CD4-positive, alpha-beta T cell treated with Interleukin-17A for 4 hours (primary cell): ENCODE data around the gene RBM28.
"Not testable (repeated sequence)": the region's sequence is repeated elsewhere in the genome, so short reads cannot be mapped to it uniquely, and the experiment has no call there.

Experiments
- DNase-seq: peaks from one replicate; pipeline ENCODE4 v3.0.0-alpha.2; 2020; ENCODE audit warnings: mixed read lengths

Gene RBM28

DNA sequence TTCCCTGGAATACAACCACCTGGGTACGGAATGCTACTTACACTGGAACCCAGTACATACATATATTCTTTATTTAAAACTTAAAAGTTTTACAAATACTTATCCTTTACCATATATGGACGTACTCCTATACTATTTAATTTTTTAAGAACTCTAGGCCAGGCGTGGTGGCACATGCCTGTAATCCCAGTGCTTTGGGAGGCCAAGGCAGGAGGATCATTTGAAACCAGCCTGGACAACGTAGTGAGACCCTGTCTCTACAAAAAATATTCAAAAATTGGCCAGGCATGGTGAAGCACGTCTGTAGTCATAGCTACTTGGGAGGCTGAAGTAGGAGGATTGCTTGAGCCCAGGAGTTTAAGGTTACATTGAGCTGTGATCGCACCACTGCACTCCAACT lies 2.0 kb downstream of the RBM28 start:
- DNase-seq = no peak

DNA sequence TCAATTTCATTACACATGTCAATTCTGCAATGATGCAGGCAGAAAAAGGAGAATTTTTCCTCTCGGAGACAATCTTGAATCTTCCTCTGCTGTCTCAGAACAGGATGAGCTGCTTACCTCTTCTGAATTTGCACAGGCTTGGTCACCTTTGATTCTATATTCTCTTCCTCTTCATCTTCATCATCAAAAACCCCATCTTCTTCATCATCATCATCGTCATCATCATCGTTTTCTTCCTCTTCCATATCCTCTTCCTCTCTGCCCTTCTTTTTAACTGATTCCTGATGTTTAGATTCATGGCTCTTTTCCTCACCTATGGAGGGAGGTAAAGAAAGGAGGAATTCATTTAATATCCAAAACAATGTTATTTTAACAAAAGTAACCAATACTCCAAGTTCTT lies 8.0 kb downstream of the RBM28 start:
- no peak for DNase-seq

DNA sequence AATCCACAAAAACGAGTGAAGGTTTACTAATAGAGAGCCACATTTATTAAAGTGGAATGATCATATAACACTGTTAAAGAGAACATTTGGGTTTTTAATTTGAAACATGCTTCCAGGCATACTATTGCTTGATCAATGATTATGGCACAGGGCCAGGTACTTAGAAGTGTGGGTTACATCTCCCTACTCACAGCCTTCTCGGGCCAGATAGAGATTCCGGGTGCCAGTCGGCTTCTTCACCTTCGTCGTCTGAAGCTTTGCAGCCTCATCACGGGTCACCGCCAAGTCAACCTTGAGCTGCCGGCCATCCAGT lies 19.4 kb downstream of the RBM28 start:
- no peak for DNase-seq

GRCh38 chr7:128323459-128324367 lies 20.0 kb downstream of the RBM28 start:
- no peak for DNase-seq

DNA sequence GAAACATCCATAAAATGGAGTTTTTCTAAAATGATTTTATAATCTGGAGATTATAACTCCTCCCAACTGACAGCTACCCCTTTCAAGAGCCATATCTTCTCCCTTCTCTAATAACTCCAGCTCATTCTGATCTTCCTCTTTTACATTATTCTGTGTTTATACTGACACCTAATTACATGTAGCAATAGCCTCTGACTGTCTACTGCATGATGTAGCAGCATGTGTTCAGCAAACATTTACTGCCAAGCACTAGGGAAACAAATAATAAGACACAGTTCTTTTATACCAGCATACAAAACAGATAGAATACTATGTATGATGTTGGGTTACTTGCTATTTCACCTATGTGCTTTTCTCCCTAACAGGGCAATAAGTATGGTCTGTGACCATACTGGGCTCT lies 20.7 kb downstream of the RBM28 start:
- no peak for DNase-seq

DNA sequence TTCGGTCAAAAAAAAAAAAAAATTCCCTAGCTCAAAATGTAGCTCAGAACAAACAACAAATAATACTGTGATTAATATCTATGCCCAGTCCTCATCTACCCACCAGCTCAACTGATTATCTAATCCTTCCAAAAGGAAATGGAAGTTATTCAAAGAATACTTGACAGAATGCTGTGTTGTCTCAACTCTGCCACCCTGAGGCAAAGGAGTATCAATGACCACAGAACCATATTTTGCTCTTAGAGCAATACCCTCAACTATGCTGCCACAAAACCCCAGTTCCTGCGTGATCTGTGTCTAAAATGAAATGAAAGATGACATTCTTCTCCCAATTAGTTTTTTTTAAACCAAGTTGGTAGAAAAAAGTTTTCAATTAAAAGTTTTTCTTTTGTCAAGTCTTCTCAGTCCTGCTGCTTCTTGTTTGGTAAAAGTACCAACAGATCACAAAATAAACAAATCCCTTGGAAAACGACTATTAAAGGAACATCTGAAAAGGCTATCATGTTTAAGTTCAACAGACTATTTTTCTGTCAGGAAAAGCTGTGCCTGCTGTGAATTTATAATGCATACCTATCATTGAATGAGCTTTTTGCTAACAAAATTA lies 21.6 kb downstream of the RBM28 start:
- DNase-seq = peak; percentile 8

DNA sequence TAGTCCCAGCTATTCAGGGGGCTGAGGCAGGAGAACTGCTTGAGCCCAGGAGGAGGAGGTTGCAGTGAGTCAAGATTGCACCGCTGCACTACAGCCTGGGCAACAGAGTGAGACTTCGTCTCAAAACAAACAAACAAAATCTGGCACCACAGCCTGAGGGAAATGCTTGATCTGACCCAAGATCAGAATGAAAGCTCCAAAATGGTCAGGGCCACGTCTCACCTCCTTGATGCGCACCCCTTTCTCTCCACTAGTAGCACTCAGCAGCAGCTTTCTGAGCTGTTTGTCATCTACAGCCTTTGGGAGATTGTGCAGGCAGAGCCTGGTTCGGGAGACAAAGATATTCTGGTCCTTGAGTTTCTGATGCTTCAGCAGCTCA lies 22.7 kb downstream of the RBM28 start:
- DNase-seq = no peak

- DNase-seq = no peak
Observed at GRCh38 chr7:128318691-128319090, 25.0 kb downstream of the RBM28 start.

DNA sequence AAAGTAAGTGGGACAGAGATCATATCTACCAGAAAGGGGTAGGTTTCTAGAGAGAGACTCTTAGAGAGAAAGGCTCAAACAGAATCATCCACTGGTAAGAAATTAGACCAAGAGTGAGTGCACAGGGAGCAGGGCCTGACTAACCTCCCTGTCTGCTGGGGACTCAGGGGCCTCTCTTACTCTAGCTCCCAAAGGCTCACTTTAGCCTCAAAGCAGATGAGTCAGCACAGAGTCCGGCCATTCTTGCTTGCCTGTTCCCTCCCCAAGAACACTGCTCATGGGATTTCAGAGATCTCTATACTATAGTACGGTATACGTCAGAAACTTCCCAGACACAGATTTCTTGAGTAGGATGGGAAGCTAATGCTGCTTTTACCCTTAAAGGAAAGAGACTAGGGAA lies 32.7 kb downstream of the RBM28 start:
- no peak for DNase-seq

DNA sequence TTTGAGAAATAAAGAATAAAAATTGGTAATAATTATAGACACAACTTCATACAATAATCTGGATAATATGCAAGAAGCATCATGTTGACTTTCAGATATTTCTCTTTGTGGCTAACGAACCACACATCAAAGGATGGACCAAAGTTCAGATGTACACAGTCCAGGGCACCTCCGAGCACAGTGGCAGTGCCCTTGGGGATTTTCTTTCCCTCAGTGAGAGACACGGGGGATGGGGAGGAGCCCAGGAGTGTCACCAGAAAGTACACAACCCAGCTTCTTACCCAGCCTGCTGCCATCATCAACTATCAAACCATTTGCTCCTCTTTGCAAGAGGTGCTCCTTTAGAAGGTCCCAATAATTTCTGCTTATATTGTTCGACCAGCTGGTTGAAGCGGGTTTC lies 33.2 kb downstream of the RBM28 start:
- no peak for DNase-seq

GRCh38 chr7:128309976-128310375 lies 33.7 kb downstream of the RBM28 start:
- DNase-seq = no peak

DNA sequence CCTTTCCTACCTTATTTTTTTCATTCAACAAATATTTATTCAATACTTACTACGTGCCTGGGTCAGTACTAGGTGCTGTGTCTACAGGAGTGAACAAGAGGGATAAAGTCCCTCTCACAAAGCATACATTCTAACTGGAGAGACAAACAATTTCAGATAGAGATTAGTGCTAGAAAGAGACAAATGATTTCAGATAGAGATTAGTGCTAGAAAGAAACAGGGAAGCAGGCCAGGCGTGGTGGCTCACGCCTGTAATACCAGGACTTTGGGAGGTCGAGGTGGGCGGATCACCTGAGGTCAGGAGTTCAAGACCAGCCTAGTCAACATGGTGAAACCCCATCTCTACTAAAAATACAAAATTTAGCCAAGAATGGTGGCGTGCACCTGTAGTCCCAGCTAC lies 34.6 kb downstream of the RBM28 start:
- DNase-seq = no peak

DNA sequence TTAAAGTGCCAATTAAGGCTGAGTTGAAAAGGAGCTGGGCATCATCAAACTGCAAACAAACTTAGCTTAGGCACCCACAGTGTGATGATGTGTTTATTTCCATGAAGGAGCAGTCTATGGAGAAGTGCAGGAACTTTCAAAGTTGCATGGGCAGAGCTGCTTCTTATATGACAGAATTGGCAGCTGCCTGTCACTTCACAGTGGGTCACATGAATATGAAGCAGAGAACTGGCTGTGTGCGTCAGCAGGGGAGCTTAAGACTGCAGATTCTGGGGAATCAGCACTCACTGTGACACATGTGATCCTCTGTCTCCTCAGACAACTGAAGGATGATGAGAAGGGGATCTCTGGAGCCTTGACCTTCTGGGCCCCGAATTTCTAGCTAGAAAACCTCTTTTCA lies 36.6 kb downstream of the RBM28 start:
- no peak for DNase-seq

DNA sequence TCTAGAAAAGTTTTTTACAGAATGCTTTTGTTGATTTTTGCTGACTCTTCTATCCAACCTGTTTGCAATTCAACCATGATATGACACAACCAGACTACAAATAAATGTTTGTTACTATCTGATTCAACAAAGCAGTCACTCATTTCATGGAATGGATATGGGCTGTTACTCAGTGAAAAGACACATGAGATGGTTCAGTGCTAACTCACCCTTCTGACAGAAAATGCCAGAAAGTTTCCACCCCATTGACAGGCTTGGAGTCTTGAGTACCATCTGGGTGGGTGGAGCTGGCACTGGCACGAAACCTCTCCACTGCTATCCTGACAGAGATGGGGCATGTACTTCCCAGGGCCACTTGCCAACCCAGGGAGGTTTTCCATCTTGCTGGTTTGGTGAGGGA lies 39.5 kb downstream of the RBM28 start:
- no peak for DNase-seq

DNA sequence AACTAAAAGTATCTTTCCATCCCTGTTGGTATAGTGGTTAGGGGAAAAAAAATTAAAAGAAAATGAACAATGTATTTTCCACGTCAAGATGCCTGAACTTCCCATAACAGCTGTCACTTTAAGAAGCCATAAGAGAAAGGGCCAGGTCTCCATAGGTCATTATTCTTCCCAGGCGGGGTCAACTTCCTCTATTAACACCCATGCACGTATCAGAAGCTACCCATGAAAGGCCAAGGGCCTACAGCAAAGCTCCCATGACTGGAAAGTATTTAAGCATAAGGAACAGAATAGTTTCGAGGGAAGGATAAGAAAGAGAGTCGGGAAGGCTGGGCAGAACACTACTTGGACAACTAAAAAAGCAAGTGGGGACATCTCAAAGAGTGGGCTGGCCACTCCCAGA lies 40.1 kb downstream of the RBM28 start:
- no peak for DNase-seq

- no peak for DNase-seq
Observed at GRCh38 chr7:128303133-128303532, 40.6 kb downstream of the RBM28 start.

DNA sequence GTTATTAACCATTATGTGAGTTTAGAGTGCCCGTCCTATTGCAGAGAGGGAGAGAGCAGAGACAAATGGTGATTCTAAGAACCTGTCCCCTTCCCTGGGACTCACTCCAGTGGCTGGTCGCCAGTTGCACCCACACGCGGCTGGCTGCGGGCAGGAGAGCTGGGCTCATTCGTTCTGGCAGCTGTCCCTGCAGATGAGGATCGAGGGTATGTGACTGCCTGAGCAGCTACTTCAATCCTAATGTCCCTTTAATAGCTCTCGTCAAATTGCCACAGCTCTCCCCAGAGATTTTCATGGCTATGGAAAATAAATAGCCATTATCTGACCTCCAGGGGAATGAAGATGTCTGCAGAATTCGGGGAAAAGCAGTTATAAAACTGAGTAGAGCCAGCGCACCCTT lies 41.6 kb downstream of the RBM28 start:
- DNase-seq = no peak

GRCh38 chr7:128299109-128299607 lies 44.5 kb downstream of the RBM28 start:
- no peak for DNase-seq

DNA sequence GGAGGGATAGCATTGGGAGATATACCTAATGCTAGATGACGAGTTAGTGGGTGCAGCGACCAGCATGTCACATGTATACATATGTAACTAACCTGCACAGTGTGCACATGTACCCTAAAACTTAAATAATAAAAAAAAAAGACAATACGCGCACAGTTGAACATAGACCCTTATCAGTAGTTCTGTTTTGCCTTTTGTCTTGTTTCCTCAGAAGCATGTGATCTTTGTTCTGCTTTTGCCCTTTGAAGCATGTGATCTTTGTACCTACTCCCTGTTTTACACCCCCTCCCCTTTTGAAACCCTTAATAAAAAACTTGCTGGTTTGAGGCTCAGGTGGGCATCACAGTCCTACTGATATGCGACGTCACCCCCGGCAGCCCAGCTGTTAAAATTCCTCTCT lies 45.7 kb downstream of the RBM28 start:
- not testable (repeated sequence) for DNase-seq

DNA sequence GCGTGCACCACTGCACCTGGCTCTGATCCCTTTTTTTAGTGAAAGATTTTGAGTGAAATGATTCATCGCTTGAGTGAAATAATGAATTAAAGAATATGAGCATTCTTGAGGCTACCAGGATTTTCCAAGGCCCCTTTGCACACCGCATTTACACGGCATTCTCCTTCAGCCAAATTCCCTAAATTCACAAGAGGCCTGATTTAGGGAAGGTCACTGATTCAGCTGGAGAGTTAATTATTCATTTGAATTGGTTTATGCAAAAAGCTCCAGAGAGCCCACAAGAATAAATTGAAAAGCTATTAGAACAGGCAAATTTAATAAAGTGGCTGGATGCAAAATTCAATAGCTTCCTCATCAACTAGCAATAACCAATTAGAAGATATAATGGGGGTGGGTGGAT lies 56.2 kb downstream of the RBM28 start:
- DNase-seq = no peak

DNA sequence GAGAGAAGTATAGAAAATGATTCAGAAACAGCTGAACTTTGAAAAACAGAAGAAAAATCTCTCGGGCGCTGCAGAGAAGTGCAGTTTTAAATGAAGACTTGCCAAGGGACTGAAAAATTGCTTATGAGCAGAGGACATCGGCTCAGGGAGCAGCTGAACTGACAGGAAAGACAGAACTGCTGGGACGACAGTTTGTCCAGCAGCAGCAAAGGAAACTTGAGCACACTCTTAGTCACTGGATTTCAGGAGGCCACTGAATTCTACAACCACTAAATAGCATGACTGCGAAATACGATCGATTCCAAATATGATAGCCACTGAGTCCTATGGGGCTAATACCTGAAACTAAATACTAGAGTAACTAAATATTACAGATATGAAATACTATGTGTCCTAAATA lies 59.6 kb downstream of the RBM28 start:
- no peak for DNase-seq

DNA sequence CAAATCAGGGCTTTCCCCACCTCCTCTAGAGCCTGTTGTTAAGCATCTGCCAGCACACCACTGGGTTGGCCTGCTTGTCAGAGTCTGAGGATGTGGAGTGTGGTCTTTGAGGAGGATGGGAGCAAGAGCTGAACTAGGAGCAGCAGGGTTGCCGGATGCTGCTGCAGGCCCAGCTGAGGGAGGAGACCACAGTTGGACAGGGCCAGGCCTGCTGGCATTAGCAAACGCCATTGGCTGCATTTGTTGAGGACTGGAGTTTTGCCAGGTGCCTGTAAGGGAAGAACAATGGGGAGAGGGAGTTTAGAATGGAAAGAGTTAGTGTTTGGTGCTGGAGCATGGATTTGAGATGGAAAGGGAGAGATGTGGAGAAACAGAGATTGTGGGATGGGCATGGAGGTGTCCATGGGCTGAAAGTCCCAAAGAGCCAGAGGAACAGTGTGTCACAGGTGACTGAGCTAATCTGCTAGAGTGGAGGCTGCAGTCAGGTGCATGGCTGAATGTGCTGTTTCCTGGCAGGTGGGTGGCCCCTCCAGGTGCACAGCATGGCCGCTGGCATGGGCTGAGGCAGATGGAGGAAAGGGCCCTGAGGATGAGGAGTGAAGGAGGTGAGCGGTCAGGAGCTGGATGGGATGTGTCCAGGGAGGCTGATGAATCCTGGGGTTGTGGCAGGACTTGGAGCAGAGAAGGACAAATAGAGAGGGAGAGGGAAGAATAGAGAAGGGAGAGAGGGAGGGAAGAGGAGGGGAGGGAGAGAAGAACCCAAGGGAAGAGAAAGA lies 61.9 kb downstream of the RBM28 start:
- DNase-seq = no peak

DNA sequence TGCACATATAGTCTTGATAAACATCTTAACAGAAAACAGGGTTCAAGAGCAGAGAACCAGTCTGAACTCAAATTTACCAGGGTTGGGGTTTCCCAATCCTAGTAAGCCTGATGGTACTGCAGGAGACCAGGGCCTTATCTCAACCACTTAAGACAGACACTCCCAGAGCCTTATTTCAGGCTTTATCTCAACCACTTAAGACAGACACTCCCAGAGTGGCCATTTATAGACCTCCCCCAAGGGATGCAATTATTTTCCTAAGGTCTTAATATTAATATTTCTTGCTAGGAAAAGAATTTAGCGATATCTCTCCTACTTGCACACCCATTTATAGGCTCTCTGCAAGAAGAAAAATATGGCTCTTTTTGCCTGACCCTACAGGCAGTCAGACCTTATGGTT lies 63.3 kb downstream of the RBM28 start:
- not testable (repeated sequence) for DNase-seq
